ENCODE data around the gene MGLL. TPM values are rescaled to one million over a fixed set of nuclear protein-coding genes. Genes with fewer than 3 reads are reported as not detected.

Gene MGLL
- total RNA-seq, 2 experiments from 2014 or later = 3.4 to 5.0 TPM

DNA sequence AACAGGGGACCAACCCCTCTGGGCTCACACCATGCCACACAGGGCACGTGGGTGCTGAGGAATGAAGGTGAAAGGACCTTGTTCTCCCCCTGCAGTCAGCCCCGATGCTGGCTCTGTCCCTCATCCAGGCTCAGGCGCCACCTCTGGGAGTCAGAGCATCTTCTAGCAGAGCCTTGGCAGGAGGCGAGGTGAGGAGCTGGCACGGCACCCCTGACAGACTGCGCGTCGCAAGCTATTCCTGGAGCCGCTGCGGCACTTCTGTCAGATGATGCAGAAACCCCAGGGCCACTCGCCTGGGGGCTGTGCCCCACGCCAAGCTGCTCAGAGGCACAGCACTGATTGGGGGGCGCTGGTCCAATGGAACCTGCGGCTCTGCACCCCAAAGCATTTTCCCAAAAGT is 62.0 kb downstream of the MGLL start:
- Mint-ChIP-seq H3K27ac (no peak overlapping the region), H3K36me3 (no peaks in the 10 kb centered on the region), H3K9me3 (ENCODE audit: low read depth) (no peaks in the 10 kb centered on the region), H3K4me1 (peaks cover 50% of the 10 kb centered on the region), H3K27me3 (no peaks in the 10 kb centered on the region), H3K4me3 (no peak overlapping the region)
- CTCF ChIA-PET = interaction anchor here (2.4 to 2.6 kb wide), 2 partner anchors 11 to 31 kb away, joined by 7 to 16 read pairs; no protein-coding TSS in a partner anchor
- ATAC-seq (no peak), DNase-seq (no peak)

DNA sequence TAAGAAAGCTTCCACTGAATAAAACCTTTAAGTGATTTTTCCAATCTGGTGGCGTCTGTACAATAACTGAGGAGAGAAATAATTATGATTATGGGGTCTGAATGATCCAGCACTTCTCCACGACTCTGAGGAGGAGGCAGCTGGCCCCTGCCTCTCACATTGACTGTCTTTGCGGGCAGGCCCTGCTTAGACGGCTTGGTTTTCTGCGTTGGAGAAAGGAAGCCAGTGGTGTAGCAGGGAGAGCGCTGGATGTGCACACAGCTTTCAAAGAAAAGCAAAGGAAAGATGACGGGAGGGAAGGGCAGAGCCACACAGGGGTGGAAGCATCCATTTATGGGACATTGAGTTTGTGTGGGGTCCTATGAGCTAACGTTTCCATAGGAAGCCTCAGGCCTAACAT is 62.5 kb downstream of the MGLL start:
- H3K9me3 Mint-ChIP-seq (ENCODE audit: low read depth) = no peaks in the 10 kb centered on the region
- H3K4me1 Mint-ChIP-seq = peaks cover 50% of the 10 kb centered on the region
- DNase-seq = no peak
- H3K36me3 Mint-ChIP-seq = no peaks in the 10 kb centered on the region
- no peak overlapping the region for H3K4me3 Mint-ChIP-seq
- ATAC-seq = no peak
- H3K27ac Mint-ChIP-seq = no peak overlapping the region
- CTCF ChIA-PET = interaction anchor here (2.6 kb wide), 1 partner anchor 10 kb away, joined by 16 read pairs; no protein-coding TSS in a partner anchor
- H3K27me3 Mint-ChIP-seq = peaks cover 3% of the 10 kb centered on the region

DNA sequence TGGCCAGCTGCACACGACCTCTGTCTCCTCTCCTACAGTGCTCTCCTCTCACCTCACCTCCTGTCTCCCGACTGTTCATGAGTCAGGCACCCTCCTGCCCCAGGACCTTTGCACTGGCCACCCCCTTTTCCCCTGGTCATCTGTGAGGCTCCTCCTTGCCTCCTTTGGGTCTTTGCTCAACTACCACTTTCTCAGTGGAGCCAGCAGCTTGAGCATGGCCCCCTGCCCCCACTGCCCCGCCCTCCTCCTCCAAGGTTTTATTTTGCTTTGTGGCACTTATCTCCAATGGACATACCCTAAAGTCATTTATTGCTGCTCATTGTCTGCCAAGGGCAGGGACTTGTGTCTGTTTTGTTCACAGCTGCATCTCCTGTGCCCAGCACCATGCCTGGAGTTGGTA is 64.3 kb downstream of the MGLL start:
- Mint-ChIP-seq H3K36me3 (no peaks in the 10 kb centered on the region), H3K9me3 (ENCODE audit: low read depth) (no peaks in the 10 kb centered on the region), H3K4me1 (peaks cover 41% of the 10 kb centered on the region), H3K27me3 (peaks cover 6% of the 10 kb centered on the region), H3K4me3 (no peak overlapping the region), H3K27ac (no peak overlapping the region)
- ATAC-seq (no peak), DNase-seq (no peak)
- CTCF ChIA-PET = interaction anchor here (1.1 kb wide), 1 partner anchor 71 kb away, joined by 3 read pairs; no protein-coding TSS in a partner anchor

DNA sequence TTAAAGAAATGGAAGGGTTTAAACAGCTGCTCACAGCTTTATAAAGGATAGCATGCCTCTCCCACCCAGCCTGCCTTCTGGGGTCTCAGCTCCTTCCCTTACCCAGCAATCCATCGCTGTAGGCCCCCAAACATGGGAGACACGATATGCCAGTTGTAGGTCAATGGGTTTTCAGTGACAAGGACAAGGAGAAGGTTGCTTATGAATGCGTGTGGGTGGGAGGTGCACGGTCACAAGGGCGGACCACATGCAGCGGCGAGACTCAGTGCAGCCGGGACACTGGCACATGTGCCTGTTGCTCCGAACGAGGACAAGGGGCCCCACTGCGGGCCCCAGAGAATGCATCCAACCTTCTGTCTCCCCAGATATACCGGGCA is 67.0 kb downstream of the MGLL start:
- Mint-ChIP-seq H3K36me3 (no peaks in the 10 kb centered on the region), H3K27ac (no peak overlapping the region), H3K4me1 (peaks cover 26% of the 10 kb centered on the region), H3K9me3 (ENCODE audit: low read depth) (no peaks in the 10 kb centered on the region), H3K4me3 (no peak overlapping the region), H3K27me3 (peaks cover 19% of the 10 kb centered on the region)
- no peak for DNase-seq
- CTCF ChIA-PET = interaction anchor here (1.7 kb wide), 1 partner anchor 36 kb away, joined by 4 read pairs; no protein-coding TSS in a partner anchor
- no peak for ATAC-seq

DNA sequence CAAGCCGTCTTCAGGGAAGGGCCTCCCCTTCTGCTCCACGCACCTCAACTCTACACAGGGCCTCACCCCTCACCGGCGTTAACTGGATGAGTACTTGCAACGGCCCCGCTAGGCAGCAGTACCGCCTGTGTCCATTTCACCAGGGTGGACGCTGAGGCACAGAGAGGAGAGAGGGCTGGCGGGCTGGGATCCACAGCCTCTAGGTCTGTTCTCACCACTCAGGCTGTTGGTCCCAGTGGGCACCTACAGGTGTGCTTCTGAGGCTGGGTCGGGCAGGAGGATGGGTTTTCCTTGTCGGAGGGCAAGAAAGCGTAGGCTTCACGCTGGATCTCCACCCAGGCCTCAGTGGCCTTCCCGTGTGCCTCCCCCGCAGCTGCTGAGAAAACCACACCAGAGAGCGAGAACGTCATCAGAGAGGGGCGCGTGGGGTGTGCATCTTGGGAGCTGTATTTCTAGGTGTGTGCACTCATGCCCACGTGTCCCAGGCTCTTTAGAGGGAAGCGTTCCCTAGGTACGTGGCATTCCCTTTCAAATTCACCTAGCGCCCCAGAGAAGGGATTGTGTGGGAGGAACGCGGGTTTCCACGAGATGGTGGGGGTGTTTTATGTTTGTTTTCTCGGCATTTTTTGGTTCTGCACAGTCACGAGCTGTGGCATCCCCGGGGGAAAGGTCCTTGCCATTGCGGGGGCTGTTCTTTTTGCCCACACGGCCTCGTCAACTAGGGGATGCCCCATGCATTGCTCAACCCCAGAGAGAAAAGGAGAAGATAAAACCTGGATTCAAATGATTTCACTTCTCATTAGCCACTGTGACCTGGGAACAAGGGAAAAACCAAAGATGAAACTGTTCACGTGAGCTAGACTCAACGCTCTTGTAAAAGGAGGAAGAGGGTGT is 67.7 kb downstream of the MGLL start:
- no peak for ATAC-seq
- peaks cover 19% of the 10 kb centered on the region for H3K27me3 Mint-ChIP-seq
- CTCF ChIA-PET = interaction anchor here (1.1 to 1.7 kb wide), 4 partner anchors 36 to 218 kb away, joined by 3 to 4 read pairs (median 4); no protein-coding TSS in a partner anchor
- H3K27ac Mint-ChIP-seq = no peak overlapping the region
- DNase-seq = no peak
- H3K9me3 Mint-ChIP-seq (ENCODE audit: low read depth) = no peaks in the 10 kb centered on the region
- peaks cover 32% of the 10 kb centered on the region for H3K4me1 Mint-ChIP-seq
- H3K4me3 Mint-ChIP-seq = peak overlapping the region; percentile 3
- no peaks in the 10 kb centered on the region for H3K36me3 Mint-ChIP-seq

DNA sequence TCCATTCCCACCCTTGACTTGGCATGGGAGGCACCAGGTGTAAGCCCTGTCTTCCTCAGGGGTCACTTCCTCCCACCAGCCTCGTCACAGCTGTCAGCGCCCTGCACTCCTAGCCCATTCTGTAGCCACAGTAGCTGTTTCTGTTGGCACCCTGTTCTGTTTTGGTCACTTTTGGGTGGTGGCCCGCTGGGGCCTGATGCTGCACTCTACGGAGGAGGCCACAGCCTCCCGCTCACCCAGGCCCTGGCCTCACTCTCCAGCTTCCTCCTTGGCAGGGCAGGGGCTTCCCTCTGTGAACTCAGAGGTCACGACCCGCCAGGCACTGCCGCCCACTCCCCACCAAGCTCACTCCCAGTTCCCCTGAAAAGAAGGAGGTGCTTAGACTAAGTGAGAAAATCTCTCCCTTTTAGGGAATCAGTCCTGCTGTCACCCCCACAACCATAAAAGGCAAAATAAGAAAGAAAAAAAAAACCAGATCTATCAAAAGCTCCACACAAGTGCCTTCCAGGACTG is 68.4 kb downstream of the MGLL start:
- ATAC-seq (no peak), DNase-seq (no peak)
- Mint-ChIP-seq H3K9me3 (ENCODE audit: low read depth) (no peaks in the 10 kb centered on the region), H3K36me3 (no peaks in the 10 kb centered on the region), H3K4me3 (no peak overlapping the region), H3K27me3 (peaks cover 19% of the 10 kb centered on the region), H3K4me1 (peaks cover 33% of the 10 kb centered on the region), H3K27ac (no peak overlapping the region)
- CTCF ChIA-PET = interaction anchor here (1.1 to 1.7 kb wide), 4 partner anchors 37 to 218 kb away, joined by 3 to 4 read pairs (median 4); no protein-coding TSS in a partner anchor

DNA sequence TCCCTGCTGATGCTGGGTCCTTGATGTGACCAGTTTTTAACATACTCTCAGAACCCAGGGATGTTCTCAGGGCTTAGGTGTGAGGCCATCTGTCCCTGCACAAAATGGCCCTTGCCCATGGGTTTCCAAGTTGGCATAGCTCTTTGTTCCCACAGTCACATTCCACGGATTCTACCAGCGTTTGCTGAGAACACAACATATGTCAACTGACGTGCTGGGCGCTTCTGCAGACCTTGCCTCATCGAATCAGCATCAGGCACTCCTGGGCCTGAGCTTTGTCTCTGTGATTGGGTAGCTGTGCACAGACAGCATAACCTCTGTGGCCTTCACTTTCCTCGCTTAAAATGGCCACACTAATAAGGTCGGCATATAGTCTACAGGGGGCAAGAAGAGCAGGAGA is 69.0 kb downstream of the MGLL start:
- ATAC-seq (no peak), DNase-seq (no peak)
- H3K36me3 Mint-ChIP-seq = no peaks in the 10 kb centered on the region
- H3K9me3 Mint-ChIP-seq (ENCODE audit: low read depth) = no peaks in the 10 kb centered on the region
- no peak overlapping the region for H3K27ac Mint-ChIP-seq
- no peak overlapping the region for H3K4me3 Mint-ChIP-seq
- CTCF ChIA-PET = interaction anchor here (1.1 to 1.3 kb wide), 2 partner anchors 47 to 219 kb away, joined by 3 read pairs; no protein-coding TSS in a partner anchor
- H3K4me1 Mint-ChIP-seq = peaks cover 33% of the 10 kb centered on the region
- H3K27me3 Mint-ChIP-seq = peaks cover 19% of the 10 kb centered on the region

DNA sequence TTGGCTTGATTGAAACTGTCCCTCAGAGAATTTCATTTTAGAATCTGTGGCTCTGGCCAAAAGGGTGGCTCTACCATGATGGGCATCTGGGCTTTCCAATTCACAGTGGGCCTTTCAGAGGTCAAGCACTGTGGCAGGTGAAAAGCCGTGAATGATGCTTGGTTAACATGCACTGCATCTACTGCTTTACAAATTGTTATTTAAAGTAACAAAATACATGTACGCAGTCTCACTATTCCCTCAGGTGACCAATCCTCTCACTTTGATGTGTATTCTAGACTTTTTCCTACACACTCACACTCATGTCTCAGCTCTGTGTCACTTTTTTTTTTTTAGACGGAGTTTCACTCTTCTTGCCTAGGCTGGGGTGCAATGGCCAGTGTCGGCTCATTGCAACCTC is 70.5 kb downstream of the MGLL start:
- no peak for DNase-seq
- H3K36me3 Mint-ChIP-seq = no peaks in the 10 kb centered on the region
- no peak for ATAC-seq
- CTCF ChIA-PET = no interaction called here
- peaks cover 19% of the 10 kb centered on the region for H3K27me3 Mint-ChIP-seq
- H3K4me1 Mint-ChIP-seq = peaks cover 33% of the 10 kb centered on the region
- no peaks in the 10 kb centered on the region for H3K9me3 Mint-ChIP-seq (ENCODE audit: low read depth)
- H3K4me3 Mint-ChIP-seq = no peak overlapping the region
- no peak overlapping the region for H3K27ac Mint-ChIP-seq

DNA sequence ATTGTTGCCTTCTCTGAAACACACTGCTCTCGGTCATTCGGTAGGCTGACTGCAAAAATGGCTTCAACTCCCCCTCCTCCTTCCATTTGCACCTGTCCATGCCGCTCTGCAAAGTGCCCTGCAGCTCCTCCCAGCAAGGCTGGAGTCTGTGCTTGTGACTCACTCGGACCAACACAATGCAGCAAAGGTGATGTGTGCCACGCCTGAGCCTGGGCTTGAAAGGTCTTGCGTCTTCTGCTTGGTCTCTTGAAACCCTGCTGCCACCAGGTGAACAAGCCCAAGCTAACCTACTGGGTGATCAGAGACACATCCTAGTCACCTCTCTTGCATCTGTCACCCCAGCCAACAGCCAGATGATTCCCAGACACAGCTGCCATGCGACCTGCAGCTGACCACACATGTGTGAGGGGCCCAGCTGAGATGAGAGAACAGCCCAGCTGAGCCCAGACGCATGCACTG is 71.1 kb downstream of the MGLL start:
- no peak for DNase-seq
- no peaks in the 10 kb centered on the region for H3K36me3 Mint-ChIP-seq
- no peaks in the 10 kb centered on the region for H3K9me3 Mint-ChIP-seq (ENCODE audit: low read depth)
- H3K4me3 Mint-ChIP-seq = no peak overlapping the region
- H3K4me1 Mint-ChIP-seq = peaks cover 33% of the 10 kb centered on the region
- peaks cover 19% of the 10 kb centered on the region for H3K27me3 Mint-ChIP-seq
- no peak overlapping the region for H3K27ac Mint-ChIP-seq
- ATAC-seq = no peak
- CTCF ChIA-PET = interaction anchor here (1.3 to 3.4 kb wide), 3 partner anchors 9 to 81 kb away, joined by 3 to 16 read pairs (median 8); no protein-coding TSS in a partner anchor

DNA sequence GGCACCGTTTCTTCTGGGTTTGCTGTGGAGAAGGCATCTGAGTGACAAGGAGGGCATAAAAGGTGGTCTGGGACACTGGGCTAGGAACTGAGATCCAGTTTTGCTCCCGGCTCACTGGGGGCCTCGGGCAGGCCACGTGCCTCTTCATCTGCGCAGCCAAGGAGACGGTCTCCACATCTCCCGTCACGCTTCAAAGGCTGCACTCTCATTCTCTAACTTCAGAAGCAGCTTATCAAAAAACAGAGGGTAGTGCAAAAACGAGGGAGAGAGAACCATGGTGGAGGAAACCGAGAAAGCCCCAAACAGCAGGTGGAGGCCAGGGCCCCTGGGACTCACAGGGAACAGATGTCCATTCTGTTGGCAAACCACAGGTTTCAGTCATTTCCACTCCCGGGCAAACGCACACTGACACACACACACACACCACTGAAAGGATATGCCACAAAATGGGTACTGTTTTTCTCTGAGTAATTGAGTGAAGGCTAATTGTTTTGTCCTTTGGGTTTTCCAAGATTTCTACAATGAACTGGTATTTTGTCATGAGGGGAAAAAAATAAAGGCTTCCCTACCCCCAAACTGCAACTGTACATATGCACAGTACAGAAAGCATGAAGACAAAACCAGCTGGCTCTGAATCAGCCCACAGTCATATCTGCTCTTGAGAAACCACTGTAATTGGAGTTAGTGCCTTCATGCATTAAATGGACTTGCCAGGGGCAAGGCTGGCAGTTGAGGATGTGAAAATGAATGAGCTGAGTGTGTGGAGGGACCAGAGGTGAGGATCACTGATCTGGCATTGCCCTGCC is 71.9 kb downstream of the MGLL start:
- Mint-ChIP-seq H3K4me3 (no peak overlapping the region), H3K9me3 (ENCODE audit: low read depth) (no peaks in the 10 kb centered on the region), H3K27ac (no peak overlapping the region), H3K36me3 (no peaks in the 10 kb centered on the region), H3K27me3 (peaks cover 19% of the 10 kb centered on the region), H3K4me1 (peaks cover 30% of the 10 kb centered on the region)
- ATAC-seq = peak; percentile 51
- no peak for DNase-seq
- CTCF ChIA-PET = interaction anchor here (0.8 to 3.4 kb wide), 7 partner anchors 10 to 175 kb away, joined by 3 to 16 read pairs (median 3); no protein-coding TSS in a partner anchor

DNA sequence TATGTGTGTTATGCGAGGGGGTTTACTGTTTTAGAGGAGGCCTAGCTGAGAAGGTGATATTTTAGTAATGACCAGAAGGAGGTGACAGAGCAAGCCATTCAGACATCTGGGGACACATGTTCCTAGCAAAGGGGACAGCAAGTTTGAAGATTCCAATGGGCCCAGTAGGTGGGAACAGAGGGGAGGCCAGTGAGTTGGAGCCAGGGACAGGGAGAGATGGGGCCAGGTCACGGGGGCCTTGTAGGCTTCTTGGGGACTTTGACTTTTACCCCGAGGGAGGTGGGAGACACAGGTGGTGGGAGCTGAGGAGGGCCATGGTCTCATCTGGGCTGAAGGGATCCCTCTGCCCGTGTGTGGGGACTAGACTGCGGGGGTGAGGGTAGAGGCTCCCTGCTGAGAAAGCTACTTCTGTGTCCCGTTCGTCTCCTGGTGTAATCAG is 72.5 kb downstream of the MGLL start:
- H3K27ac Mint-ChIP-seq = no peak overlapping the region
- DNase-seq (no peak), ATAC-seq (no peak)
- H3K36me3 Mint-ChIP-seq = no peaks in the 10 kb centered on the region
- H3K4me1 Mint-ChIP-seq = peaks cover 24% of the 10 kb centered on the region
- H3K9me3 Mint-ChIP-seq (ENCODE audit: low read depth) = no peaks in the 10 kb centered on the region
- H3K27me3 Mint-ChIP-seq = peaks cover 16% of the 10 kb centered on the region
- no peak overlapping the region for H3K4me3 Mint-ChIP-seq
- CTCF ChIA-PET = interaction anchor here (1.1 to 3.4 kb wide), 6 partner anchors 11 to 175 kb away, joined by 3 to 16 read pairs (median 4); no protein-coding TSS in a partner anchor

DNA sequence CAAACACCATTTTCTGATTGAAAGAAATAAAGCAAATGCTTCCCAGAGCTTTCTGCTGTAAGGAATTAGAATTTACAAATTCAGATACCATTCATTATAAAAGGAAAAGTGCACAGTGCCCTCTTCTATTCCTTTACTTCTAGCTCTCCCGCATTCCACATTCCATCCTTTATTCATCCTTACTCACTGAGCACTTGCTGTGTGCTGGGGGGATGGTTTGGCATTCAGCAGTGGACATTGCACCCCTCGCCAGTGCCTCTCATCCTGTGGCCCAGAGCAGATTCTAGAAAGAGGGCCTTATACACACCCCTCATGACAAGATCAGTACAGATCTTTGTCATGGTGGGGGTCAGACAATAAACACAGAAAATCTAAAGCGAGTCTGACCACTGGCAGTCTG is 73.0 kb downstream of the MGLL start:
- CTCF ChIA-PET = interaction anchor here (1.1 to 3.4 kb wide), 5 partner anchors 11 to 174 kb away, joined by 3 to 16 read pairs (median 4); no protein-coding TSS in a partner anchor
- no peak overlapping the region for H3K4me3 Mint-ChIP-seq
- peaks cover 19% of the 10 kb centered on the region for H3K4me1 Mint-ChIP-seq
- ATAC-seq (no peak), DNase-seq (no peak)
- H3K27ac Mint-ChIP-seq = no peak overlapping the region
- no peaks in the 10 kb centered on the region for H3K9me3 Mint-ChIP-seq (ENCODE audit: low read depth)
- no peaks in the 10 kb centered on the region for H3K36me3 Mint-ChIP-seq
- peaks cover 16% of the 10 kb centered on the region for H3K27me3 Mint-ChIP-seq
